HG03066 (cell line): ENCODE results near the gene ERBB2.
"Not testable (repeated sequence)": the region's sequence is repeated elsewhere in the genome, so short reads cannot be mapped to it uniquely, and the experiment has no call there.

Experiments used
- ATAC-seq: cut with Tn5 transposase; IDR thresholded peaks from one replicate; pipeline ENCODE4 v1.9.1; 2021; ENCODE audit warnings: low read depth; ENCODE audit not compliant: unreplicated experiment

The ERBB2 gene

DNA sequence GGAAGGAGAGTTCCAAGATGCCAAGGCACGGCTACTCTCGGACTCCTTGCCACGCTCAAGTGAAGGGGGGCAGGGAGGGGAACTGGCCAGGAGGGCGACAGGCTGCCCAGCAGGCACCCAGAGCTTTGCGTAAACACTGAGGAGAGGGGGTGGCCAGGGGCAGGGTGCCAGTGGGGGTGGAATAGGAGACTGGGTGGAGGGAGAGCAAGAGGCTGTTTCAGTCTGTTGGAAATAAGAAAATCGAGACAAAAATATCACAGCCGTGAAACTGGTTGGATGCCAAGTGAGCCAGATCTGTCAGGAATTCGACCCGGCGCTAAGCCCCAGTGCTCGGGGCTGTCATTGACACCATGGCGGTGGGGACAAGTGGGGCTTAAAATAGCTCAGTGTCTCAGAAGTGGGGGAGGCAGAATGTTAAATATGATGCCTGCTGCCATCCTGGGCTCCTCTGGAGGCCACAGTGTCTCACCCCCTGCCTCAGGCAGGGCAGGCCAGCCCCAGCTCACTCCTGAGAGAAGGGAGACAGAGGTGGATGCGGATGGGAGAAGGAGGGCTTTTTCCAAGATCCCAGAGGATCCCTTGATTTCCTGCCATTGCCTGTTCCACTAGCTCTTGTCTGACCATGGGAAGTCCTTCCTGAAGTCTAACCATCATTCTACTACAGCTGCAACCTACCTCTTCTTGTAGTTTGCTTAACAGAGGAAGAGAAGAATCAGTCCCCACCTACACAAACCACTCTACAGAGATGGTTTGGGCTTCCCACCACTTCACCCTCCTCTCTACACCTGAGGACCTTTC, 22.1 kb upstream of the ERBB2 start:
- no peak for ATAC-seq

DNA sequence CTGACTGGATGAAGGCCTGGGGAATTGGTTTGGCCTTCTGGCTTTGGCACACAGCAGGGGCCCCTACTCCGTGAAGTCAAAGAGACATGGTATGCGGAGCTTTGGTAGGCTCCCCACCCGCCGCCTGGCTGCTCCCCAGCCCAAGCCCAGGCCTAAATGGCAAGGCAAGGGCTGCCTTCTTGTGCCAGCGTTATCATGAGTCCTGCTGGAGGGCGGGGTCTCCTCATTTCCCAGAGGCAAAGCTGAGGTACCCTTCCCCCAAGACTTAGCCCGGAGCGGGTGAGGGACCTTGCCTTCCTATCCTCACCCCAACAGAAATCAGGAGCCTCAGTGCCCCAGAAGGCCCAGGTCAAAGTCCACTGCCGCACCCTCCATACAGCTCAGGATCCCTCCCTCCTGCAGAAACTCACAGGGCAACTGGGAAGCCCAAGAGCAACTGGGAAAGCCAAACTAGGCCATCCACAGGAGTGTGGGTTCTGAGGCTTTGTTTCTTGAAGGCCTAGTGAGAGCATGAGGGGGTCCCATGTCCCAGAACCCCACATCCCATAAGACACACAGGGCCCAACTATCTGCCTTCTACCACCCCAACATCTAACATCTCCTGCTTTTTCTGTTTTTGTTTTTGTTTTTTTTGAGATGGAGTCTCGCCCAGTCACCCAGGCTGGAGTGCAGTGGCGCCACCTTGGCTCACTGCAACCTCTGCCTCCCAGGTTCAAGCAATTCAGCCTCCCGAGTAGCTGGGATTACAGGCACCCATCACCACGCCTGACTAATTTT, 21.3 kb upstream of the ERBB2 start:
- no peak for ATAC-seq

DNA sequence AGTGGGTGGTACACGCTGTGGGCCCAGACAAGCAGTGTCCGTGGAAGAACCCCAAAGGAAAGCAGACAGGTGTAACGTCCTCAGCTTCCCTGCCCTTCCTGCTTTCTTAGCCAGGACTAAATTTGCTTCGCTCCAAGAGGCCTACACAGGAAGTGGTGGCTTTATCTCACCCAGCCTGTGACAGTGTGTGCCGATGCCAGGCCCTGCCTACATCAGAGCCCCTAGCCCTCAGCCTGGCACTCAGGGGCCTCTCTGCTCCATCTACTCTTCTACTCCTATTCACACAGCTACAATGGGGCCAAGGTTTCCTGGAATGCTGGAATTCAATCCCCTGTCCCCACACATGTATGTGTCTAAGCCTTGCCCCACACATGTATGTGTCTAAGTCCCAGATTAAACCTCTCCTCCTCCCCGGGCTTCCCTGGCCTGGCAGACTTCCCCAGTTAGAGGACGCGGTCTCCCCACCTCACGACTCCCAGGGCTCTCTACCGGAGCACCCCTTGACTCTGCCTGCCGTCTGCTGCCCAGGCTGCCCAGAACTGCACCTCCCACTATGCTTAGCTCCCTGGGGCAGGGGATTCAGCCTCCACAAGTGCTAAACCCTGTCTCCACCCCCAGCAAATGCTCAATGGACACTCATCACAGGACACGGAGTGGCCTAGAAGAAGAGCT, 20.2 kb upstream of the ERBB2 start:
- no peak for ATAC-seq

DNA sequence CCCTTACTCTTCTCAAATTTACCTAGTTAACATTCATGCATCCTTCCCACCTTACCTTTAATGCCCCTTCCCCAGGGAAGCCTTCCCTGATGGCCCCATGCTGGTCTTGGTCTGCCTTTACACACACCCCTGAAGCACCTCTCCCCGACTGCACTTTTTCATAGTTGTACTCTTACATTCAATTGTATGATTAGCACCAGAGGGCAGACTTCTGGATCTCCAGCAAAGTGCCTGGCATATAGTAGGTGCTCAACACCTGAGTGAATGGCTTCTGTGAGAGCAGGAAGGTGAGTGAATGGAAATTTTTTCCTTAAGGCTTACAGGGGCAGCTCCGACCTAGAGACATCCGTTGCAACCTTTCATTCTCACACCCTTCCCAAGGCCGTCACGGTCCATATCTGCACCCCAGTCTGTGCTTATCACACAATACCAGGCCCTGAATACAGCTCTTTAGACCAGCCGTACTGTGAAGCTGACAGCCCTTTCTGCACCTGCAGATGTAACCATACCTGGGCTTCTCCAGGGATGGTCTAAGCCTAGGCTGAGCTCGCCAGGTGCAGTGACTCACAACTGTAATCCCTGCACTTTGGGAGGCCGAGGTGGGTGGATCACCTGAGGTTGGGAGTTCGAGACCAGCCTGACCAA, 16.4 kb upstream of the ERBB2 start:
- ATAC-seq = no peak

DNA sequence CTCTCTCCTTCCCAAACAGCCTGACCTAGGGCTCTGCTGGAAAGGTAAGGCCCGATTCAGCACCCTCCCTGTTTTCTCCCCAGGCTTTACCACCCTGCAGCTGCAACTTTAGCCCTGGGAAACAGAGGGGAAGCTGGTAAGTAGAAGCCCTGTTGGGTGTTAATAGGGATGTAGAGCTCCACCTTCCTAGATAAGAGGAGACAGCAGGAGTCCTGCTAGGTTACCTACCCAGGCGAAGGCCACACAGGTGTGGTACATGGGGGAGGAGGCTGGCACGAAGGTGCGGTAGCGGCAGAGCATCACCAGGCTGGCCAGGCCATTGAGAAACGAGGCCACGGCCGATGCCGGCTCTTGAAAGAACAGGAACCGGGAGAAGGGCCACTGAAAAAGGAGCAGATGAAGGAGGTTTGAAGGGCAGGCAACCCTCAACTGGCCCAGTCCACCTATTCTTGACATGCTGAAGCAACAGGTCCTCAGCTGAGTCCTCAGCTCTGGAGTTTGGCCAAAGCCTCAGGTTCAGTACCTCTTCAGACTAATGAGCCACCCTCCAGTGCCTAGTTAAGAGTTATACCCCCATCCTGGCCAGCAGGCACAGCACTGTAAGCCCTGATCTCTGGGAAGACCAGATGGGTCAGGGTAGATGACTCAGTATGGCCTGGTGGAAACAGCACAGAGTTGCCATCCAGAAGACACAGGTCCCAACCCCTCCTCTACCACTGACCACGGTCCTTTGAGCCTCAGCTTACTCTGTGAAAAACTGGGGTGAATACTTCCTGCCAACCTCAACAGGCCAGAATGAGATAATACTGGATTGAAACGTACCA, 15.3 kb upstream of the ERBB2 start:
- no peak for ATAC-seq

DNA sequence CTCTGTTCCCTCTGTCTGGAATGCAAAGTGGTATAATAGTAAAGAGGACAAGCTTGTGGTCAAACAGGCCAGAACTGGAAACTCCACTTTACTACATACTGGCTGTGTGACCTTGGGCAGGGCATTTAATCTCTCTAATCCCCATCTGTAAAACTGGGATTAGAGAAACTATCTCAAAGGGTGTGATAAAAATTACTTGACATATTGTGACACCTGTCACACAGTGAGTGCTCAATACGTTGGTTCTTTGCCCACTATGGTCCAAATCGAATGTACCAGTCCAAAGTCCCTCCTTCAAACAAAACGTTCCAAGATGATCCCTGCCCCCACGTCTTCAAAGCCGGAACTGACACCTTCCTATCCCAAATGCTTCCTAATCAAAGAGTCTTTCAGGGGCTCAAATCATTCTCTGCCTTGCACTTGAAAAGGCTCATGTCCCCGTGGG, 12.7 kb upstream of the ERBB2 start:
- ATAC-seq = no peak

DNA sequence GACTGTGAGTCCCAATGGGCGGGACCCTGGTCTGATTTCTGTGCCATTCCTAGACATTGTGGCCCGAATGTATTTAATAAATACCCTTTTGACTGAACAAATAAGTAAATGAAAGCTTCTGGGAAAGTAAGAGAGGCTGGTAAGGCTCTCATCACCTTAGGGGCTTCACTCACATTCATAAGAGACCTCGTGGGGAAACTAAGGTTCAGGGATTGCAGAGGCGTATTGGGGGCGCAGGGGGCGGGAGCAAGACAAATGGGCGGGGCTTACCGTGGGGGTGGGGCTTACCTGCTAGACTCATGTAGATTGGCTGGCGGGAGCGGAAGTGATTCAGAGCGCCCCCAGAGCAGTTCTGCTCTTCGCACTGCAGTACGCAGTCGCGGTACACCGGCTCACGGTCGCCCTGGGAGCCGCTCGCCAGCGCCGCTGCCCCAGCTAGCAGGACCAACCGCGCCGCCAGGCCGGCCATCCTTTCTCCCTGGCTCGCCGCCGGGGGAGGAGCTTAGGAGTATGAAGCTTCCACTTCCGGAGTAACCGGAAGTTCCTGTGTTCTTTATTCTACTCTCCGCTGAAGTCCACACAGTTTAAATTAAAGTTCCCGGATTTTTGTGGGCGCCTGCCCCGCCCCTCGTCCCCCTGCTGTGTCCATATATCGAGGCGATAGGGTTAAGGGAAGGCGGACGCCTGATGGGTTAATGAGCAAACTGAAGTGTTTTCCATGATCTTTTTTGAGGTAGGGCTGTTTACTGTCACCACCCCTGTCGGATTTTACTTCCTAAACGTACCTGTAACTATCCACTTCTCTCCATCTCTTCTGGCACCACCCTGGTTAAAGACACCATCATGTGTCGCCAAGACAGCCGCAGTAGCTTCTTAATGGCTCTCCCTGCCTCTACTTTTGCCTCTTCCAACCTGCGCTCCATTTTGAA, 12.1 kb upstream of the ERBB2 start, which contains the start of gene PGAP3:
TSS of gene PGAP3 (minus strand) at position 512 of the 929 bp plus-strand sequence. CDS start at position 469, 43 bp downstream.
- ATAC-seq = peak; percentile 83

DNA sequence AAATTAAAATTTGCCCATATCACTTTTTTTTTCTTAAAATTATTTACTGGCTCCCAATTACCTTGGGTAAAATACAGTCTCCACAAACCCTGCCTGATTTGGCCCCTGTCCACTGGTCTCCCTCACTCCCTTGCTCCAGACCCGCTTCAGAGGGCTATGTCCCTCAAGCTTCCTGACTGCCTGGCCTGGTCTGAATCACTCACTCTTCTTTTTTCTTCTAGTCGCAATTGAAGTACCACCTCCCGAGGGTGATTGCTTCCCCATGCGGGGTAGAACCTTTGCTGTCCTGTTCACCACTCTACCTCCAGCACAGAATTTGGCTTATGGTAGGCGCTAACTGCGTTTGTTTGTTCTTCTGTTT, 11.4 kb upstream of the ERBB2 start:
- ATAC-seq = no peak

DNA sequence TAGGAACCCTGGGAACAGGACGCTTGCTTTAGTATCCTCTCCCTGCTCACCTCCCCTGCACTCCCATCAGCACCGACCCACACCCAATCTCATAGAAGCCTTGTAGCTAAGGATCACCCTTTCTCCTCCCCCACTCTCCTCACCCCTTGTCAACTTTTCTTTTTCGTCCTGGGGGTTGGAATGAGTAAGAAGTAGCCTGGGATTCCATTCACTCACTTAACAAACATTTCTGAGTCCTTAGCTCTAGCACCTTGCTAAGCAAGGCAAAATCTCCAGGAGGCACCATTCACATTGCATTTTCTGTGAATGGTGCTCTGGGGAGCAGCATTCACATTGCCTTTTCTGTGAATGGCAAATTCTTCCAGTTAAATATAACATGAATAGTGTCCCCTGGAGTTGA, 10.9 kb upstream of the ERBB2 start:
- no peak for ATAC-seq

DNA sequence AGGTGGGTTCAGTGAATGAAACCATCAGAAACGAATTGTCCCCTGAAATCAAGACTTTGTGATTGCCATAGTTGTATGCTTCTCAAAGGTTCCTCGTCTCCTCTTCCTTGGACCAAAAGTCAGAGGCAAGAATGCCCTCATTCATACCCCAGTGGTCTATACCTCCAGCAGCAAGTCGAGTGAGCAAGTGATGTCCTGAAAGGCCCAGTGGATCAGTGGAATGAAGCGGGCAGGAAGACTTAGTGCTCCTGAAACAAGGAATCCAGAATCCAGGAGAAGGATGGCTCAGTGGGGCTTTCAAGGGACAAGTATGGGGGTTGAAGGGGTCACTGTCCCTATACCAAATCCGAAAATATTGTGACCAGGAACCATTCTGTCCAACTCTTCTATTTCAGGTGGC, 5.3 kb upstream of the ERBB2 start:
- no peak for ATAC-seq

DNA sequence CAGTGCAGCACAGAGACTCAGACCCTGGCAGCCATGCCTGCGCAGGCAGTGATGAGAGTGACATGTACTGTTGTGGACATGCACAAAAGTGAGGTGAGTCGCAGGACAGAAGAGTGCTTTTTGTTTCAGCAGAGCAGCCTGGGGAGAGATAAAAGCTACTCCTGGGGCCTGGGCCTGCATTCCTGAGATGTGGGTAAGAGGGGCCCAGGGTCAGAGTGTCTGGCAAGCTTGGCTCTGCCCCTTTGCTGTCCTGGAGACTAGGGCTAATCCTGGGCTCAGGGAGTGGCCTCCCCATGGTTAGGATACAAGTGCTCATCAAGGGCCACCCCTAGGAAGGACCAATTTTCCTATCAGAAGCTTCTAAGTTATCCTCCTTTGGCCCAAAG, 4.8 kb upstream of the ERBB2 start:
- ATAC-seq = no peak

DNA sequence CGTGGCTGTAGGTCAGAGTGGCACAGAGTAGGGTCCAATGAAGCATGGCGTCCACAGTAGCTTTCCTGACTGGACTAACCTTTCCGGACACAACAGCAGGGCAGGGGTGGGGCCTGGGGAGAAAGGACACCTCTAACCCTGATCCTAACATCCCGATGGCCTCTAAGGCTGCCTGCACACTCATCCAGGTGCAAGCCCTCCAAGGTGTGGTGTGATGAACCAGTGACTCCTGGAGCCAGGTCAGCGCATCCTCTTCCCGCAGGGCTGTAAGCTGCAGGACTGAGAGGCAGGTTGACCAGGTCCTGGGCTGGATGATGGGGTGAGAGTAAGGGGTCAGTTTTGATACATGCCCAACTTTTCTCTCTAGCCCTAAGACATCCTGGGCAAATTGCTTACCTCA, 3.1 kb upstream of the ERBB2 start:
- ATAC-seq = no peak

DNA sequence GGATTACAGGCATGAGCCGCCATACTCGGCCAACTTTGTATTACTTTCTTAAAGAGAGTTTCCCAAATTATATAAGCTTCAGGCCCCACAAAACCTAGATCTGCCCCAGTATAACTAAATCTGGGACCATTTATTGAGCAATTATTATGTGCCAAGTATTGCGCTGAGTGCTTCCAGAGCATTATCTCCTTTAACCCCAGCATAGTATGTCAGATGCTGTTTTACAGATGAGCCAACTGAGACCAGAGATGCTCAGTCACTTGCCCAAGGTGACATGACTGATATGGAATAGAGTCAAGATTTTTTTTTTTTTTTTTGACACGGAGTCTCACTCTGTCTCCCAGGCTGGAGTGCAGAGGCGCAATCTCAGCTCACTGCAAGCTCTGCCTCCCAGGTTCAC, 1.9 kb upstream of the ERBB2 start:
- ATAC-seq = no peak

DNA sequence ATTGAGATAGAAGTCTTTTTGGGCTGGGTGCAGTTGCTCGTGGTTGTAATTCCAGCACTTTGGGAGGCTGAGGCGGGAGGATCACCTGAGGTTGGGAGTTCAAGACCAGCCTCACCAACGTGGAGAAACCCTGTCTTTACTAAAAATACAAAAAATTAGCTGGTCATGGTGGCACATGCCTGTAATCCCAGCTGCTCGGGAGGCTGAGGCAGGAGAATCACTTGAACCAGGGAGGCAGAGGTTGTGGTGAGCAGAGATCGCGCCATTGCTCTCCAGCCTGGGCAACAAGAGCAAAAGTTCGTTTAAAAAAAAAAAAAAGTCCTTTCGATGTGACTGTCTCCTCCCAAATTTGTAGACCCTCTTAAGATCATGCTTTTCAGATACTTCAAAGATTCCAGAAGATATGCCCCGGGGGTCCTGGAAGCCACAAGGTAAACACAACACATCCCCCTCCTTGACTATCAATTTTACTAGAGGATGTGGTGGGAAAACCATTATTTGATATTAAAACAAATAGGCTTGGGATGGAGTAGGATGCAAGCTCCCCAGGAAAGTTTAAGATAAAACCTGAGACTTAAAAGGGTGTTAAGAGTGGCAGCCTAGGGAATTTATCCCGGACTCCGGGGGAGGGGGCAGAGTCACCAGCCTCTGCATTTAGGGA, 577 bp upstream of the ERBB2 start:
- not testable (repeated sequence) for ATAC-seq

DNA sequence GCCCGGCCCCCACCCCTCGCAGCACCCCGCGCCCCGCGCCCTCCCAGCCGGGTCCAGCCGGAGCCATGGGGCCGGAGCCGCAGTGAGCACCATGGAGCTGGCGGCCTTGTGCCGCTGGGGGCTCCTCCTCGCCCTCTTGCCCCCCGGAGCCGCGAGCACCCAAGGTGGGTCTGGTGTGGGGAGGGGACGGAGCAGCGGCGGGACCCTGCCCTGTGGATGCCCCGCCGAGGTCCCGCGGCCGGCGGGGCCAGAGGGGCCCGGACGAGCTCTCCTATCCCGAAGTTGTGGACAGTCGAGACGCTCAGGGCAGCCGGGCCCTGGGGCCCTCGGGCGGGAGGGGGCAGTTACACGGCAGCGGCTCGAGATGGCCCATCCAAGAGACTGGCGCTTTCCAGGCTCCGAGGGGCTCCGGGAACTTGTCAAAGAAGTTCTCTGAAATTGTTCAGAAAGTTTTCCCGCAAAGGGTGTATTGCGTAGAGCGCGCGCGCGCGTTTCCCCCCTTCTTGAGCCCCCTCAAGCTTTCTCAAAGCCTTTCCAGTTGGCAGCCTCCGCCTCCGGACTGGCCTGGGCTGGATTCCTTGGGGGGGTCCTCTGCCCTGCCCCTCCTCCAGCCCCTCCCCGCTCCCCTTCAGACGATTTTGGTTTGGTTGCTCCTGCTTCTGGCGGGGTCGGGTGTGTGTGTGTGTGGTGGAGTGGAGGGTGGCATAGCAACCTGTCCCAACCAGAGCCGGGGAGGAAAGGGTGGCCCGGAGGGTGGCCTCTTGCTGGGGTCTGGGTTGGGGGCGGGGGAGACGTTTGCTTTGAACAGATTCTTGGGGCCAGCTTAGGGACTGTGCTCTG, 504 bp downstream of the ERBB2 start:
- ATAC-seq = no peak

DNA sequence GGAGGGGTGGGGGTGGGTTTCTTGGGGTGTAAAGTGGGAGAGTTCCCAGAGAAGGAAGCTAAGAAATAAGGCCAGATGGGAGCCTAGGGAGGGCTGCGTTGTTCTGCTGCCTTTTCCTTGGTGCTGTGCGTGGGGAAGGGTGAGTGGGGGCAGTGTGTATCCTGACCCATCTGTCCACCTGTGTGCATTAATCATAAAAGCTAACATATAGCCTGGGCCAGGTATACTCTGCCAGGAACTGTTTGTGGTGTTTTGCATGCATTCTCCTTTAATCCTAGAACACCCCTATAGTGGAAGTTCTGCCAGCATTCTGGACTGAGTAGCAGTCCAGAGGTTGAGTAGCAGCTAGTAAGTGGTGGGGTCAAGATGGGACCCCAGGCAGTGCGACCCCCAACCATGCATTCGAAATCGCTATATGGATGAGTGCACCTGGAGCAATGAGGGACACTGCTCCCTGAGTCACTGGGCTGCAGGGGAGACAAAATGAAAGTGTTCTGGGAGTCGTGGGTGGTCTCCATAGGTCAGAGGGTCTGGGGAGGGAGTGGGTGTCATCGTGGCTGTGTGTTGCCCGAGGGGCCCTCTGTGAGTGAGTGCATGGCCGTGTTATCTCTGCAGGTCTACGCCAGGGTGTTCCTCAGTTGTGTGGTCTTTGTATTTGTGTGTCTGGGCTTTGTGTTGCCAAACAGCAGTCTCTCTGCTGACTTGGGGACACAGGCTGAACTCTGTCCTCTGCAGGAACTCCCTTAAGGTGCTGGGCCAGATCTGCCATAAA, 1.3 kb downstream of the ERBB2 start:
- ATAC-seq = no peak
